Activated T-cell treated with anti-CD3 and anti-CD28 coated beads, Interleukin-2, amount 50 U/mL, for 24 hours (primary cell): ENCODE data around the gene DCC.

Experiments
- DNase-seq: peaks from one replicate; pipeline ENCODE4 v3.0.0-alpha.2; 2020
- H3K27ac Mint-ChIP-seq: 2 replicates; pipeline ENCODE4 v1.8.0; 2020; ENCODE audit warnings: mild to moderate bottlenecking, mixed read lengths
- H3K27me3 Mint-ChIP-seq: 2 replicates; pipeline ENCODE4 v1.8.0; 2020; ENCODE audit warnings: mixed read lengths
- H3K36me3 Mint-ChIP-seq: 2 replicates; pipeline ENCODE4 v1.8.0; 2020; ENCODE audit warnings: low read depth, mixed read lengths
- H3K4me1 Mint-ChIP-seq: 2 replicates; pipeline ENCODE4 v1.8.0; 2020; ENCODE audit warnings: low read depth, mixed read lengths
- H3K4me3 Mint-ChIP-seq: 2 replicates; pipeline ENCODE4 v1.8.0; 2020; ENCODE audit warnings: mild to moderate bottlenecking, moderate library complexity, mixed read lengths
- H3K9me3 Mint-ChIP-seq: 2 replicates; pipeline ENCODE4 v1.8.0; 2020; ENCODE audit warnings: mixed read lengths

The DCC gene

DNA sequence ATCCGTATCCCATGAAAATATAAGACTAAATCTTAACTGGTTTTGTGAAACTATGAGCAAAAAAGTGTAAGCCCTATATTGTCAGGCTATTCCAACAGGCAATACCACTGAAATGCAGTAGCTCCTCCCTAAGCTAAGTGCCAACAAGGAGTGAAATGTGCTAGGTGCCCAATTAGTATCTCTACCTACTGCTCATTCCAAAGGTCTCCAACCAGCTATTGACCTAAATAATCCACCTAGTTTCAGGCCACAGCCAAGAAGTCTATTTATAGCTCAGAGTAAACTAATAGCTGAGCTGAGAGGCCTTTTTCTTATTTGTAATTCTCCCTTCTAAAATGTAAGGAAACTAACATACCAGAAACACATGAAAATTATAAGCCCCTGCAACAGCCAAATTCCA is 482.2 kb downstream of the DCC start:
- Mint-ChIP-seq H3K27me3 (no peaks in the 10 kb centered on the region), H3K4me1 (no peaks in the 10 kb centered on the region), H3K9me3 (peaks cover 19% of the 10 kb centered on the region), H3K27ac (no peak overlapping the region), H3K36me3 (no peaks in the 10 kb centered on the region), H3K4me3 (no peak overlapping the region)
- no peak for DNase-seq

DNA sequence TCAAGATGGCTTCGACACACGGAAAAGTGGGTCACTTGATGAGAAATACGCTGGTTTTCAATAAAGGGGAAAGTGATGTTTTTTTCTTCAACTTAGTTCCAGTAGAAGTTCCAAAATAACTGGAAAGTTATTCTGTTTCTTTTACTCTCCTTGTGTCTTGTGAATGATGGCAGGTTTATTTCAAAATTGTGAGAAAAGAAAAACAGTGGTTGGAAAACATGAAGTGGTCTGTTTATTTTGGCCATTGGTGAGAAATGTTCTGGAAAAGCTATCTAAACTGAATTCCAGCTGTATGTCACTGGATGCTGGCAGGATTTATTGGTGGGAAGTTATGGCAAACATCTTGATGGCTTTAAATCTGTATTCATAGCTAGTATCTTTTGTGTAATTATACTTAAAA is 484.1 kb downstream of the DCC start:
- H3K9me3 Mint-ChIP-seq = peaks cover 10% of the 10 kb centered on the region
- H3K4me3 Mint-ChIP-seq = no peak overlapping the region
- no peaks in the 10 kb centered on the region for H3K36me3 Mint-ChIP-seq
- DNase-seq = no peak
- H3K27me3 Mint-ChIP-seq = no peaks in the 10 kb centered on the region
- no peaks in the 10 kb centered on the region for H3K4me1 Mint-ChIP-seq
- no peak overlapping the region for H3K27ac Mint-ChIP-seq

DNA sequence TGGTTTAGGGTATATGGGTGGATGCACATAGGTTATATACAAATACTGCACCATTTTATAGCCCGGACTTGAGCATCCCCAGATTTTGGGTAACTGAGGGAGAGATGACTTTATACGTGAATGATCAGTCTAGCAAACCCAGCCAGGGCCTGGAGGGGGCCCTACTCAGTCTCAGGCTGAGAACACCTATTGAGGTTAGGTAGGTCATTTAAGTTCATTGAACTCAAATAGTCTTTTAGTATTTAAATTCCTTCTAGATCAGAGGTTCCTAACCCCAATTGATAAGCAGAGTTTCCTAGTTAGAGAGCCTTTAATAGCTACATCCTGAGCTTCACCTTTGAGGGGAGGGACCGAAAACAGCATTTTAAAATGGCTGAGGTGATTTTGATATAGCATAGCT is 487.0 kb downstream of the DCC start:
- no peaks in the 10 kb centered on the region for H3K4me1 Mint-ChIP-seq
- H3K4me3 Mint-ChIP-seq = no peak overlapping the region
- no peaks in the 10 kb centered on the region for H3K27me3 Mint-ChIP-seq
- no peak overlapping the region for H3K27ac Mint-ChIP-seq
- DNase-seq = no peak
- peaks cover 3% of the 10 kb centered on the region for H3K9me3 Mint-ChIP-seq
- H3K36me3 Mint-ChIP-seq = no peaks in the 10 kb centered on the region

DNA sequence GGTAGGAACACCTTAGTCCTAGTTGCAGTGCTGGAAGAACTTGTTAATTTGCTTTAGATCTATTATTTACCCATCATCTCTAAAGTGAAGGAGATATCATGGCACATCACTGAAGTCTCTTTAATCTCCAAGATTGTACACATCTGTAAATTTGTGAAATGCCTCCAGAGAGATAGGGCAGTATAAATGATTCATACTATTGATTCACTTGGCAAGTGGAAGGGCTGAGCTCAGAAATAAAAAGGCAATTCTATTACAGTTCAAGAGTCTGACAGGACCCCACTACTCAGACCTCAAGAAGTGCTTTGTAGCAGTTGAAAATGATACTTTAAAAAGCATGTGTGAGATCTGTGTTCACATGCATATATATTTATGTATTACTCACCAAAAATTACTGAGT is 489.3 kb downstream of the DCC start:
- no peak overlapping the region for H3K27ac Mint-ChIP-seq
- H3K4me3 Mint-ChIP-seq = no peak overlapping the region
- peaks cover 3% of the 10 kb centered on the region for H3K9me3 Mint-ChIP-seq
- H3K36me3 Mint-ChIP-seq = no peaks in the 10 kb centered on the region
- no peaks in the 10 kb centered on the region for H3K4me1 Mint-ChIP-seq
- DNase-seq = no peak
- H3K27me3 Mint-ChIP-seq = no peaks in the 10 kb centered on the region

DNA sequence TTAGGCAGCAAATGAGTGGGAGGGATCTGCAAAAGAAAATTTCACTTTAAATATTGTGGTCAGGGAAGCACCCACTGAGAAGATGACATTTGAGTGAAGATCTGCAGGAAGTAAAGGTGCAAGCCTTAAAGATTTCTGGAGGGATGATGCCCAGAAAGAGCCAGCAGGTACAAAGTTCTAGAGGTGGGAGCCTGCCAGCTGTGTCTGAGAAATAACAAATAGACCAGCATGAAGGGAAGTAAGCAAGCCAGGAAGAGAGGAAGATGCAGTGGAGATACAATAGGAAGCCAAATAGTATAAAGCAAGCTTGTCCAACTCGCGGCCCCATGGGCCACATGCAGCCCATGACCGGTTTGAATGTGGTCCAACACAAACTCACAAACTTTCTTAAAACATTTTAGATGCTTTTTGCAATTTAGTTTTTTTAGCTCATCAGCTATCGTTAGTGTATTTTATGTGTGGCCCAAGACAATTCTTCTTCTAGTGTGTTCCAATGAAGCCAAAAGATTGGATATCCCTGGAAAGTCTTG is 489.9 kb downstream of the DCC start:
- Mint-ChIP-seq H3K36me3 (no peaks in the 10 kb centered on the region), H3K4me3 (no peak overlapping the region), H3K4me1 (no peaks in the 10 kb centered on the region), H3K9me3 (peaks cover 3% of the 10 kb centered on the region), H3K27me3 (no peaks in the 10 kb centered on the region), H3K27ac (no peak overlapping the region)
- DNase-seq = no peak

DNA sequence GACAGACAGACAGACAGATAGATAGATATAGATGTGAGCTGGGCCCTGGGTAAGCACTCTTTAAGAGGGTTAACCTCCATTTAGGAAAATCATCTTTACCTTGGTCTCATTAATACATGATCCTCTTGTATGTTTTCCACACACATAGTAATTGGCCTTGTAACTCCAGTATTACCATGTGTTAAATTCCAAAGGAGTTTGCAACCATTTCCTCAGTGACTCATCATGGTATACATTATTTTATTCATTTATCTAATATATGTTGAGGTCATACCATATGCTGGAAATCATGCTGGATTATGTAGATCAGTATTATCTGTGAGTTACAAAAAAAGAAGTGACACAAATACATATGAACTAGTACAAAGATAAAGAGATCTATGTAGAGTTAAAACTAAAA is 504.3 kb downstream of the DCC start:
- no peak overlapping the region for H3K27ac Mint-ChIP-seq
- H3K36me3 Mint-ChIP-seq = no peaks in the 10 kb centered on the region
- no peaks in the 10 kb centered on the region for H3K4me1 Mint-ChIP-seq
- DNase-seq = no peak
- no peaks in the 10 kb centered on the region for H3K27me3 Mint-ChIP-seq
- no peak overlapping the region for H3K4me3 Mint-ChIP-seq
- peaks cover 9% of the 10 kb centered on the region for H3K9me3 Mint-ChIP-seq

DNA sequence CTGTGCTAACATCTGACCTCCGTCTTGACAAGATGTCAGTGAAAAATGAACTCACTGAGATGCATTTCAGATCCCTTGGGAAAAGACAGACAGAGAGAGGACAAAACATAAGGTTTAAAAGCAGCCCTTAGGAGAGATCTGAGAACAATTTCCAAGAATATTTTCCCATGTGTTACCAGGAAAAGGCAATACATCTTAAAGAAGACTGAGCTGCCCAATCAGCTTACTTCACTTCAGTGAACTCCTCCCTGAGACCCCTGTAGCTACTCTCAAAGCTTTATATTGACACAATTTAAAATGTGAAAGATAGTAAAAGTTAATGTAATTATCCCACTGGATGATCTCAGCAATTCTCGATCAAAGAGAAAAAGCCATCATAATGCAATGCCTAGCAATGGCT is 505.0 kb downstream of the DCC start:
- no peak overlapping the region for H3K27ac Mint-ChIP-seq
- H3K4me3 Mint-ChIP-seq = no peak overlapping the region
- no peaks in the 10 kb centered on the region for H3K36me3 Mint-ChIP-seq
- no peaks in the 10 kb centered on the region for H3K27me3 Mint-ChIP-seq
- no peak for DNase-seq
- H3K4me1 Mint-ChIP-seq = no peaks in the 10 kb centered on the region
- H3K9me3 Mint-ChIP-seq = peaks cover 9% of the 10 kb centered on the region

DNA sequence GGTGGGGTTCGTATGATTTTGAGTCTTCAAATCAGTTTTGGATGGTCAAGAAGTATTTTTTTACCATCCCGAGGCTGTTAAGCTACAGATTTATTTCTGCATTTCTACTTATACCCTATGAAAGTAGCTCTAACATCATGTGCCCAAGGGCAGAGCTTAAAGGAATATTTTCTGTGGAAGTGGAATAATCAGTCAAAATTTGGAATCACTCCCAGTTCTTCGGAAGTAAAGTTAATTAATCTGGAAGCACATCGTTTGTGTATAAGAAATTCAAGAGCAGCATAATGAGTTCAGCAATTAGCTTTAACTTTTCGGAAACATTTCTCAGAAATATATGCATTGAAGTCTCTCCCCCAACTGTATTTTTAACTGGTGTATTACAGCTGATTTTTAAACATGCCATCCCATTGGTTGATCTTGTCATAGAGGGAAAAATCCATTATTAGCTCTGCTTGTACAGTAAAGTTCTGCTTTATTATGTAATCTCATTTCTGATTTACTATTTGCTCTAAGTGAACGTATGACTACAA is 510.1 kb downstream of the DCC start:
- Mint-ChIP-seq H3K27me3 (no peaks in the 10 kb centered on the region), H3K4me1 (no peaks in the 10 kb centered on the region)

DNA sequence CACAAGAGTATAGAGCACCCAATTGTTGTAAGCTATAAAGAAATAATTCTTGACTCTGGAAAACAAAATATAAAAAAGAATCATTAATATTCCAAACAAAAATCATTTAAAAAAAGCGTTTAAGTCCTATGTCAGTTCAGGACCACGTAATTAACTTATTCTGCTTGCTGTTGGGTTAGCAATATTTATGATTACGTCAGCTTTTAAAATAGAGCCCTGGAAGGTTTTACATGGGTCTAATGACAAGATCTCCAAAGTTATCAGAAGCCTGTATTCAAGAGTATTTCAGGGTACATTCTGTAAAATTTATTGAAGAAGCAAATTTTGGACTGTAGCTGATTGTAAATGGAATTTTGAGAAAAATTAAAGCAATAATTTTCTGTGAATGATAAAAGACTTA is 521.6 kb downstream of the DCC start:
- Mint-ChIP-seq H3K9me3 (peaks cover 4% of the 10 kb centered on the region), H3K27me3 (no peaks in the 10 kb centered on the region), H3K27ac (no peak overlapping the region), H3K36me3 (no peaks in the 10 kb centered on the region), H3K4me3 (no peak overlapping the region), H3K4me1 (no peaks in the 10 kb centered on the region)
- DNase-seq = no peak

More for the DNA sequence above, 510.1 kb downstream of the DCC start:
- Mint-ChIP-seq H3K4me3 (no peak overlapping the region), H3K36me3 (no peaks in the 10 kb centered on the region), H3K27ac (no peak overlapping the region), H3K9me3 (peaks cover 9% of the 10 kb centered on the region)
- DNase-seq = no peak

DNA sequence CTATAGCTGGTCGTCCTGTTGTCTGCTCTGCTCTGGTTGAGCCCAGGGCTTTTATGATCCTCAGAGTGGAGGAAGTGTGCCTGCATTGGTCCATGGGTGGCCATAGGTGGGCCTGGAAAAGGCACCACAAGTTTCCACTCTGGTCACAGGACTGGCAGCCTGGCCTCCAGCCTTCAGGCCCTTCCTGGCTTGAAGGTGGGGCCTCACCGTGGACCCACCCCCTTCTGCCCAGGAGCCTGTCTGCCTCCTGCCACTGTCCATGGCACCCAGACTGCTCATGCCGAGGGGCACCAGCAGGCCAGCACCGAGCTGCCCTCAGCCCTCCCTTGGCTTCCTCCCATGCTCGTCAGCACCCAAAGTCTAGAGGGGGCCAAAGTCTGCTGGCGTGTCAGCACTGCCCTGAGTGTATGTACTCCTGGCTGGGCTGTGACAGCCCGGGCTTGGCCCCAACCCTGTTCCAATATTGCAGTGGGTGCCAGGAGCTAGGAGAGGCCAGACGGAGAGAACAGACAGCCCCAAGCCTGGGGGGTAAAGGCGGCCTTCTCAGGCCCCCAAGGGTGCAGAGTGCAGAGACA is 529.4 kb downstream of the DCC start:
- Mint-ChIP-seq H3K27me3 (no peaks in the 10 kb centered on the region), H3K9me3 (peaks cover 3% of the 10 kb centered on the region), H3K36me3 (no peaks in the 10 kb centered on the region), H3K4me1 (no peaks in the 10 kb centered on the region), H3K4me3 (no peak overlapping the region), H3K27ac (no peak overlapping the region)
- no peak for DNase-seq

DNA sequence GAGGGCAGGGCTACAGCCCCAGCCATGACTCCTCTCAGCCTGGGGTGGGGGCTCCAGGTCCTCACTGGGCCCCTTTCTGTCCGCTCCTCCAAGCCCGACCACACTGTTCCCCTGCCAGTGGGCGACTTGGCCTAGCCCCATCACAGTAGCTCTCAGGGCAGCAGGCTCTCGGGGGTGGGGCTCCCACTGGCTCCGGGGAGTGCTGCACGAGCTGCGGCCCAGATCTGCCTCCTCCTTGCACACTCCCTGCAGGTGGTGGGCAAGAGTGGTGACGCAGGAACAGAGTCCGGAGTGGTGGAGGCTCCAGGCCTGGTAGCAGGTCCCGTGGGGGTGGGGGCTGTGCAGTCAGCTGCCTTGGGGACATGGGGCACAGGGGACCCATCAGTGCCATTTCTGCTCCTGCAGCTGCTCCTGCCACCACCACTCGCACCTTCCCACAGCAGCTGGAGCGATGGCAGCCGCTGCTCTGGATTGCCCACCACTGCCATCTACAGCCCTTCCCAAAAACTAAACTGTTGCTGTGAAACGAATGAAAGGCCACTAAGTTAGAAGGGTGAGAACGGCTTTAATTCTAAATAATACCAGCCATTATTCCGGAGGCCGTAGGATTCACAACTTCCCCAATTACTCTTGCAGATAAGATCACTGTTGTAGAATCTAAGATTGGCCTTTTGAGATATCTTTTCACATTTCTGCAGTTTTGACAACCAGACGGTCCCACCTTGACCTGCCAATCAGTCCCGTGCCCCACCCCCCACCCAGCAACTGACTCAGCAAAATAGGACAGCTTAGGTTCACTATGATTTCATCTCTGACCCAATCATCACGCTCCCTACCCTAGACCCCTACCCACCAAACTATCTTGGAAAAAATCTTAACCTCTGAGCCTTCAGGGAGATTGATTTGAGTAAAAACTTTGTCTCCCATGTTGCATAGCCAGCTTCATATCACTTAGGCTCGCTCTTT is 530.2 kb downstream of the DCC start:
- no peak overlapping the region for H3K4me3 Mint-ChIP-seq
- H3K27me3 Mint-ChIP-seq = no peaks in the 10 kb centered on the region
- no peaks in the 10 kb centered on the region for H3K4me1 Mint-ChIP-seq

DNA sequence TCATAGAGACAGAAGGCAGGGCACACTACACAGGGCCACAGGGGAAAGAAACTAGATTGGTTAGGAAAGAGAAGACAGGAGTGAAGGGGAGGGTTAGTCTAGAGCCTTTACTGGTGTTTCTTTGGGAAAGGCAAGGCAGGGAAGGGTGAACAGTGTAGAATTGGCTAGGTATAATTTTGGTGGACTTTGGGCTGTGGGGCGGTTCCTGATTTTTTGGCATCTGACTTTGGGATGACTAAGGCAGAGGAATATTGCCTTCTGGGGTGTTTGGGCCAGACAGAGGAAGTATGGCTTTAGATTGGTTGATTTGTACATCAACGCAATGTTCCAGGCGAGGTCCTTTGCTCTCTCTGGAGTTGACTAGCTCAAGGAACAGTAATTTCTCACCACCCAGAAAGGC is 534.8 kb downstream of the DCC start:
- Mint-ChIP-seq H3K9me3 (peaks cover 3% of the 10 kb centered on the region), H3K36me3 (no peaks in the 10 kb centered on the region), H3K27me3 (no peaks in the 10 kb centered on the region), H3K4me3 (no peak overlapping the region), H3K27ac (no peak overlapping the region), H3K4me1 (no peaks in the 10 kb centered on the region)
- no peak for DNase-seq

More for the DNA sequence above, 530.2 kb downstream of the DCC start:
- peaks cover 3% of the 10 kb centered on the region for H3K9me3 Mint-ChIP-seq
- H3K27ac Mint-ChIP-seq = no peak overlapping the region
- no peak for DNase-seq
- no peaks in the 10 kb centered on the region for H3K36me3 Mint-ChIP-seq

DNA sequence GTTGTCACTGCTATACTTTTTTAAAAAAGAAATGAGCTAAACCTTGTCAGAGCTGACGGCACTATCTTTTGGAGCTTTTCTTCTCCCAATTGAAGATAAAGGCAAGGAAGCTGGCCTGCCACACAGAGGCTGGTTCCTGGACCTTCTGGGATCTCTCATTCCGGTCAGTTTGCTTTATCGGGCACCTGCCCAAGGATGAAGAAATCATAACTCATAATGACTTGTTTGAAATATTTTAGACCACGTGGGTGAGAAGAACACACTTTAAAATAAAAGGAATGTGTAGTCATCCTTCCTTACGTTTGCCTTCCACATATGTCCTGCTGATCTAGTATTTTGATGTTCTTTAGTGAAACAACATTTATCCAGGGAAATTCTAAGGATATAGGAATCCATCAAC is 535.7 kb downstream of the DCC start:
- Mint-ChIP-seq H3K27me3 (no peaks in the 10 kb centered on the region), H3K4me1 (no peaks in the 10 kb centered on the region), H3K27ac (no peak overlapping the region), H3K4me3 (no peak overlapping the region), H3K9me3 (peaks cover 6% of the 10 kb centered on the region), H3K36me3 (no peaks in the 10 kb centered on the region)
- DNase-seq = no peak

DNA sequence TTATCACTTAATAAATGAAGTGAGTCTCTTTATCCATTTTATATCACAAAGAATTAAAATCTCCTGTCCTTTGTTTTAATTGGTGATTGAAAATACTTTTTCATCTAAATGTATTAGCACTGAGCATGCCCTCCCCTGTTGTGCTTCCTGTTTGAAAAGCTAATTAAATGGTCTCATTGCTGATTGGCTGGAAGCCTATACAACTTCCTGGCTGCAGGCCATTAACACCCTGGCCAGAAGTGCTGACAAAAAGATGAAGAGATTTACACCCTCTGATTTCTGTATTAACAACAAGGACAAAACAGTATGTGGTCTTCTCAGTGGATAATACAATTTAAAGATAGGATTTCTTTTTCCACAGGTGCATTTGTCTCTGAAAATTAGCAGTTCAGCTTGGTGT is 548.0 kb downstream of the DCC start:
- H3K27ac Mint-ChIP-seq = no peak overlapping the region

DNA sequence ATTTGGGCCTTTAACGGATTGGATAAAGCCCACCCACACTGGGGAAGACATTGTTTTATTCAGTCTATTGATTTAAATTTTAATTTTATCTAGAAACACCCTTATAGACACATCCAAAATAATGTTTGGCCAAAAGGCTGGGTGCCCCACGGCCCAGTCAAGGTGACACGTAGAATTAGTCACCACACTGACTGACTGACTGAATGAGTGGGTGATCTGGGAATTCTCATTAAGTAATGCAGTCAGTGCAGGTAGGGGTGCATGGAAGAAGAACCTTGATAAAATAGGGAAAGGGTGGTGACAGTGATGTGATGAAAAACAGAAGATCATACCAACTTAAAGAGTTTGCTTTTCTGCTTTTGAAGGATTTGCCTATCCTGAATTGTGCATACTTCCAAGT is 554.8 kb downstream of the DCC start:
- DNase-seq = no peak
- H3K9me3 Mint-ChIP-seq = no peaks in the 10 kb centered on the region
- no peaks in the 10 kb centered on the region for H3K4me1 Mint-ChIP-seq
- H3K27ac Mint-ChIP-seq = no peak overlapping the region
- H3K4me3 Mint-ChIP-seq = no peak overlapping the region
- H3K36me3 Mint-ChIP-seq = no peaks in the 10 kb centered on the region
- no peaks in the 10 kb centered on the region for H3K27me3 Mint-ChIP-seq

More for the DNA sequence above, 548.0 kb downstream of the DCC start:
- Mint-ChIP-seq H3K4me3 (no peak overlapping the region), H3K4me1 (no peaks in the 10 kb centered on the region), H3K9me3 (peaks cover 16% of the 10 kb centered on the region), H3K36me3 (no peaks in the 10 kb centered on the region), H3K27me3 (no peaks in the 10 kb centered on the region)
- no peak for DNase-seq
